Uterus (tissue), 4 donors: ENCODE results near the gene ACOT13. TPM values are rescaled to one million over a fixed set of nuclear protein-coding genes. Genes with fewer than 3 reads are reported as not detected.
"Not testable (repeated sequence)": the region's sequence is repeated elsewhere in the genome, so short reads cannot be mapped to it uniquely, and the experiment has no call there.

Source experiments
- DNase-seq, 2 donors: peaks; one replicate each; pipeline ENCODE4 v3.0.0-alpha.2; 2019 to 2020
- H3K27ac ChIP-seq, 2 donors: fragments of 200-600 bp; sonication (generic); 1 replicate in 1 of 2; 2 replicates in 1 of 2; pipeline ENCODE4 v1.5.1; 2016 to 2018
- H3K27me3 ChIP-seq, 2 donors: fragments of 200-600 bp; sonication (generic); one replicate each; pipeline ENCODE4 v1.5.1; 2018 to 2019; ENCODE audit warnings: control low read depth in 1 of 2
- H3K36me3 ChIP-seq, 2 donors: fragments of 200-600 bp; sonication (generic); one replicate each; pipeline ENCODE4 v1.5.1; 2019; ENCODE audit warnings: control low read depth in 1 of 2
- H3K4me1 ChIP-seq, 2 donors: fragments of 200-600 bp; sonication (generic); one replicate each; pipeline ENCODE4 v1.5.1; 2018 to 2019; ENCODE audit warnings: control low read depth in 1 of 2
- H3K4me3 ChIP-seq, 2 donors: fragments of 200-600 bp; sonication (generic); 1 replicate in 1 of 2; 2 replicates in 1 of 2; pipeline ENCODE4 v1.5.1; 2018 to 2019; ENCODE audit warnings: mild to moderate bottlenecking in 1 of 2
- H3K9me3 ChIP-seq, 2 donors: fragments of 200-600 bp; sonication (generic); one replicate each; pipeline ENCODE4 v1.5.1; 2019; ENCODE audit warnings: control low read depth in 1 of 2
- CTCF ChIP-seq, 4 experiments: fragments of 200-600 bp in 2 of 4; fragments of 450-650 bp in 2 of 4; sonication (generic) in 2 of 4; IDR thresholded peaks; one replicate each; pipeline ENCODE4 v1.5.1; 2016 to 2019; ENCODE audit warnings: antibody characterized with exemption in 4 of 4, mild to moderate bottlenecking in 2 of 4, moderate library complexity in 1 of 4
- POLR2A ChIP-seq, 2 donors: fragments of 450-650 bp; IDR thresholded peaks; one replicate each; pipeline ENCODE4 v1.6.1; 2016; ENCODE audit warnings: antibody characterized with exemption in 2 of 2, mild to moderate bottlenecking in 1 of 2, moderate library complexity in 1 of 2
- intact Hi-C: fragments of 100-400 bp; cut with DNase I; formaldehyde crosslinking; loops from one replicate; pipeline ENCODE4 v1.15.1; 2023; ENCODE audit warnings: low total_unique reads
- total RNA-seq, 4 donors: library from RNA; depleted of rRNA in 3 of 4; stranded (reverse); fragments of >200 nt in 3 of 4; gene quantifications; one replicate each; pipeline versions ENCODE4 v1.1.0 to v1.2.4, GENCODE V29; 2014 to 2023
- donor health status: DM: yes; HTN: yes; CAD: no.

The ACOT13 gene
- total RNA-seq, 4 donors from 2014 or later = 3.8 to 10.0 (median 4.2) TPM

- Histone ChIP-seq H3K9me3 (no peaks in the 10 kb centered on the region), H3K4me1 (peaks cover 0 to 6% of the 10 kb centered on the region in 2 donors), H3K27ac (no peak overlapping the region), H3K4me3 (no peak overlapping the region), H3K36me3 (no peaks in the 10 kb centered on the region), H3K27me3 (no peaks in the 10 kb centered on the region)
- TF ChIP-seq POLR2A (IDR thresholded peaks at IDR 0.05) (no peak), CTCF (IDR thresholded peaks at IDR 0.05) (no peak)
- intact Hi-C loops = no loop called here
- no peak for DNase-seq
Observed at GRCh38 chr6:24662236-24662635, 4.6 kb upstream of the ACOT13 start.

GRCh38 chr6:24663189-24663588 lies 3.7 kb upstream of the ACOT13 start:
- H3K4me3 ChIP-seq = no peak overlapping the region
- DNase-seq = no peak
- intact Hi-C loops = no loop called here
- no peak overlapping the region for H3K27ac ChIP-seq
- TF ChIP-seq CTCF (IDR thresholded peaks at IDR 0.05) = no peak
- no peak for TF ChIP-seq POLR2A (IDR thresholded peaks at IDR 0.05)
- no peaks in the 10 kb centered on the region for H3K36me3 ChIP-seq
- H3K9me3 ChIP-seq = no peaks in the 10 kb centered on the region
- H3K4me1 ChIP-seq = peaks cover 0 to 6% of the 10 kb centered on the region in 2 donors
- no peaks in the 10 kb centered on the region for H3K27me3 ChIP-seq

- intact Hi-C loops = no loop called here
- Histone ChIP-seq H3K27ac (no peak overlapping the region), H3K36me3 (no peaks in the 10 kb centered on the region), H3K4me1 (peaks cover 0 to 6% of the 10 kb centered on the region in 2 donors), H3K4me3 (no peak overlapping the region), H3K9me3 (no peaks in the 10 kb centered on the region), H3K27me3 (no peaks in the 10 kb centered on the region)
- DNase-seq = no peak
- TF ChIP-seq CTCF (IDR thresholded peaks at IDR 0.05) = no peak
- TF ChIP-seq POLR2A (IDR thresholded peaks at IDR 0.05) = no peak
Observed at GRCh38 chr6:24664046-24664987, 2.6 kb upstream of the ACOT13 start.

GRCh38 chr6:24666097-24666640 lies 708 bp upstream of the ACOT13 start:
- H3K9me3 ChIP-seq = no peaks in the 10 kb centered on the region
- no peak for TF ChIP-seq CTCF (IDR thresholded peaks at IDR 0.05)
- TF ChIP-seq POLR2A (IDR thresholded peaks at IDR 0.05) = no peak
- intact Hi-C loops = no loop called here
- H3K27me3 ChIP-seq = no peaks in the 10 kb centered on the region
- peak overlapping the region; percentile 78 to 89 for H3K27ac ChIP-seq
- no peaks in the 10 kb centered on the region for H3K36me3 ChIP-seq
- peak overlapping the region; percentile 80 to 82 for H3K4me3 ChIP-seq
- H3K4me1 ChIP-seq = peaks cover 0 to 6% of the 10 kb centered on the region in 2 donors
- peak in 1 of 2 donors; percentile 37 for DNase-seq

GRCh38 chr6:24667378-24667803 lies 514 bp downstream of the ACOT13 start:
- H3K9me3 ChIP-seq = no peaks in the 10 kb centered on the region
- H3K27ac ChIP-seq = peak overlapping the region; percentile 78 to 89
- peak overlapping the region; percentile 80 to 82 for H3K4me3 ChIP-seq
- H3K27me3 ChIP-seq = no peaks in the 10 kb centered on the region
- no peak for DNase-seq
- peaks cover 0 to 6% of the 10 kb centered on the region in 2 donors for H3K4me1 ChIP-seq
- no peak for TF ChIP-seq CTCF (IDR thresholded peaks at IDR 0.05)
- TF ChIP-seq POLR2A (IDR thresholded peaks at IDR 0.05) = no peak
- intact Hi-C loops = no loop called here
- no peaks in the 10 kb centered on the region for H3K36me3 ChIP-seq

- H3K9me3 ChIP-seq, intact Hi-C loops, H3K4me1 ChIP-seq, H3K36me3 ChIP-seq, DNase-seq, H3K27me3 ChIP-seq: not testable (repeated sequence)
- H3K4me3 ChIP-seq = peak overlapping the region in 1 of 2 donors; percentile 82
- H3K27ac ChIP-seq = peak overlapping the region in 1 of 2 donors; percentile 89
Observed at GRCh38 chr6:24668066-24668996, 1.5 kb downstream of the ACOT13 start.
